WTC11 (cell line): ENCODE results near the gene SMIM24. TPM values are rescaled to one million over a fixed set of nuclear protein-coding genes. Genes with fewer than 3 reads are reported as not detected.
"Not testable (repeated sequence)": the region's sequence is repeated elsewhere in the genome, so short reads cannot be mapped to it uniquely, and the experiment has no call there.

Source experiments
- ATAC-seq: fragments of 200-7000 bp; cut with Tn5 transposase; 2 replicates; pipeline ENCODE4 v1.10.0; 2021; ENCODE audit warnings: mild to moderate bottlenecking, moderate library complexity
- CTCF ChIA-PET: fragments of 300-600 bp; sonication (Branson Sonifier 250); formaldehyde crosslinking; loops from one replicate; lab custom pipeline; 2021; ENCODE audit warnings: antibody characterized with exemption; lab: Charles Lee
- POLR2A ChIA-PET: fragments of 350-600 bp; sonication (Branson Sonifier 250); formaldehyde crosslinking; loops from one replicate; lab custom pipeline; 2021; ENCODE audit warnings: antibody characterized with exemption; lab: Charles Lee
- DNase-seq: peaks from one replicate; pipeline ENCODE4 v3.0.0; 2021; ENCODE audit warnings: low spot score
- H3K27ac Mint-ChIP-seq: 2 replicates; pipeline ENCODE4 v1.8.0; 2021; ENCODE audit warnings: mixed read lengths
- H3K27me3 Mint-ChIP-seq: 2 replicates; pipeline ENCODE4 v1.8.0; 2021; ENCODE audit warnings: low read depth, mild to moderate bottlenecking, moderate library complexity, mixed read lengths
- H3K36me3 Mint-ChIP-seq: 2 replicates; pipeline ENCODE4 v1.8.0; 2021; ENCODE audit warnings: mixed read lengths
- H3K4me1 Mint-ChIP-seq: 2 replicates; pipeline ENCODE4 v1.8.0; 2022; ENCODE audit warnings: mixed read lengths
- H3K4me3 Mint-ChIP-seq: 2 replicates; pipeline ENCODE4 v1.8.0; 2021; ENCODE audit warnings: mild to moderate bottlenecking, moderate library complexity, mixed read lengths
- H3K9me3 Mint-ChIP-seq: 2 replicates; pipeline ENCODE4 v1.8.0; 2021; ENCODE audit warnings: mixed read lengths
- AR ChIP-seq: fragments of 250-450 bp; sonication (Bioruptor Pico); IDR thresholded peaks from 2 replicates; pipeline ENCODE4 v1.9.0; 2021; ENCODE audit warnings: mild to moderate bottlenecking
- ATF6 ChIP-seq: sonication (generic); formaldehyde crosslinking; IDR thresholded peaks from 2 replicates; pipeline ENCODE4 v1.8.1; 2023; ENCODE audit warnings: mild to moderate bottlenecking, missing genetic modification reagents
- FOXK1 ChIP-seq: sonication (generic); formaldehyde crosslinking; IDR thresholded peaks from 2 replicates; pipeline ENCODE4 v1.8.0; 2022; ENCODE audit warnings: mild to moderate bottlenecking, moderate library complexity, missing genetic modification reagents
- FOXP1 ChIP-seq: sonication (generic); formaldehyde crosslinking; IDR thresholded peaks from 2 replicates; pipeline ENCODE4 v1.8.0; 2022; ENCODE audit warnings: missing genetic modification reagents, mild to moderate bottlenecking, moderate library complexity, borderline replicate concordance
- GTF2I ChIP-seq: fragments of 250-450 bp; sonication (Bioruptor Pico); conservative IDR thresholded peaks from 2 replicates; pipeline ENCODE4 v1.4.0; 2021; ENCODE audit warnings: mild to moderate bottlenecking
- HMGXB4 ChIP-seq: sonication (generic); formaldehyde crosslinking; IDR thresholded peaks from 2 replicates; pipeline ENCODE4 v1.8.1; 2023; ENCODE audit warnings: mild to moderate bottlenecking, moderate library complexity, missing genetic modification reagents
- PRRX2 ChIP-seq: fragments of 250-450 bp; sonication (Bioruptor Pico); IDR thresholded peaks from 2 replicates; pipeline ENCODE4 v1.8.0; 2021; ENCODE audit warnings: mild to moderate bottlenecking
- SMAD3 ChIP-seq: sonication (generic); formaldehyde crosslinking; IDR thresholded peaks from 2 replicates; pipeline ENCODE4 v1.8.0; 2022; ENCODE audit warnings: missing genetic modification reagents, mild to moderate bottlenecking, borderline replicate concordance
- SOX15 ChIP-seq: fragments of 250-450 bp; sonication (Bioruptor Pico); IDR thresholded peaks from 2 replicates; pipeline ENCODE4 v1.9.0; 2021; ENCODE audit warnings: mild to moderate bottlenecking
- SP1 ChIP-seq: sonication (generic); formaldehyde crosslinking; conservative IDR thresholded peaks from 2 replicates; pipeline ENCODE4 v1.8.1; 2022; ENCODE audit warnings: missing genetic modification reagents
- TEAD4 ChIP-seq: sonication (generic); formaldehyde crosslinking; IDR thresholded peaks from 2 replicates; pipeline ENCODE4 v1.8.0; 2022; ENCODE audit warnings: mild to moderate bottlenecking, missing genetic modification reagents
- TP53 ChIP-seq: sonication (generic); formaldehyde crosslinking; IDR thresholded peaks from 2 replicates; pipeline ENCODE4 v1.8.1; 2023; ENCODE audit warnings: mild to moderate bottlenecking, missing genetic modification reagents
- USF2 ChIP-seq: sonication (generic); formaldehyde crosslinking; IDR thresholded peaks from 2 replicates; pipeline ENCODE4 v1.8.1; 2023; ENCODE audit warnings: mild to moderate bottlenecking, missing genetic modification reagents, moderate library complexity
- ZNF219 ChIP-seq: sonication (generic); formaldehyde crosslinking; IDR thresholded peaks from 2 replicates; pipeline ENCODE4 v1.8.0; 2023; ENCODE audit warnings: missing genetic modification reagents, mild to moderate bottlenecking, borderline replicate concordance
- ZNF416 ChIP-seq: fragments of 250-450 bp; sonication (Bioruptor Pico); IDR thresholded peaks from 2 replicates; pipeline ENCODE4 v1.9.0; 2021; ENCODE audit warnings: mild to moderate bottlenecking, inconsistent platforms
- total RNA-seq: library from RNA; stranded (reverse); gene quantifications from 3 replicates; pipeline ENCODE4 v1.2.3, GENCODE V29; 2021
- TF ChIP-seq, protein P1 (sequence below): sonication (generic); formaldehyde crosslinking; IDR thresholded peaks from 2 replicates; pipeline ENCODE4 v1.8.0; 2023; ENCODE audit warnings: missing genetic modification reagents
- TF ChIP-seq, protein P2 (sequence below): sonication (generic); formaldehyde crosslinking; IDR thresholded peaks from 2 replicates; pipeline ENCODE4 v1.8.1; 2023; ENCODE audit warnings: mild to moderate bottlenecking, missing genetic modification reagents, borderline replicate concordance

Gene SMIM24
- total RNA-seq, 1 experiment from 2014 or later = 2.8 TPM

GRCh38 chr19:3454656-3455392 lies 25.5 kb downstream of the SMIM24 start (continued):
- TF ChIP-seq AR (CRISPR knock-in tag) = no peak
- TF ChIP-seq, protein P1, sequence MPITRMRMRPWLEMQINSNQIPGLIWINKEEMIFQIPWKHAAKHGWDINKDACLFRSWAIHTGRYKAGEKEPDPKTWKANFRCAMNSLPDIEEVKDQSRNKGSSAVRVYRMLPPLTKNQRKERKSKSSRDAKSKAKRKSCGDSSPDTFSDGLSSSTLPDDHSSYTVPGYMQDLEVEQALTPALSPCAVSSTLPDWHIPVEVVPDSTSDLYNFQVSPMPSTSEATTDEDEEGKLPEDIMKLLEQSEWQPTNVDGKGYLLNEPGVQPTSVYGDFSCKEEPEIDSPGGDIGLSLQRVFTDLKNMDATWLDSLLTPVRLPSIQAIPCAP = no peak
- TF ChIP-seq, all 79 proteins: peak for 0

DNA sequence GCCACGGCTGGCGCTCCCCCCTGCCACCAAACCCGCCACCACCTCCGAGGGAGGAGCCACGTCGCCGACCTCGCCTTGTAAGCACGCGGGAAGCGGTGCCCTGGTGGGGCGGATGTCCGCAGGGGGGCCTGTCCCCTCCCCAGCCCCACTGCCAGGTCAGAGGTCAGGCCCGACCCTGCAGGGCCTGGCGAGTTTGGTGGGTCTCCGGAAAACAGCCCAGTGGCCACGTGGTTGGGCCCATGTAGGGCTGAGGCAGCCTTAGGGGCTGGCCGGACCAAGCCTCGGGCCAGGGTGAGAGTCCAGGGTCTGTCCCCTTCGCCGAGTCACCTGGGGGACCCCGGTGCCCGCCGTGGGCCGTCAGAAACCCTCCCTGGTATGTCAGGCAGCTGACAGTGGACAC lies 26.5 kb downstream of the SMIM24 start:
- Mint-ChIP-seq H3K27ac (no peak overlapping the region), H3K4me3 (no peak overlapping the region), H3K9me3 (no peaks in the 10 kb centered on the region), H3K4me1 (peaks cover 3% of the 10 kb centered on the region), H3K27me3 (peaks cover 4% of the 10 kb centered on the region; the same call in 1 of the 2 replicates), H3K36me3 (no peaks in the 10 kb centered on the region)
- POLR2A ChIA-PET = no interaction called here
- CTCF ChIA-PET = no interaction called here
- no peak for ATAC-seq
- DNase-seq = no peak
- TF ChIP-seq FOXP1 (CRISPR knock-in tag) (no peak), ZNF416 (no peak), USF2 (no peak)

GRCh38 chr19:3452942-3453214 lies 27.4 kb downstream of the SMIM24 start:
- DNase-seq, H3K27ac Mint-ChIP-seq, POLR2A ChIA-PET, H3K36me3 Mint-ChIP-seq, ATAC-seq, H3K4me3 Mint-ChIP-seq, H3K27me3 Mint-ChIP-seq, H3K4me1 Mint-ChIP-seq, H3K9me3 Mint-ChIP-seq: not testable (repeated sequence)
- CTCF ChIA-PET = interaction anchor here (0.7 kb wide), 1 partner anchor 219 kb away, joined by 3 read pairs; no protein-coding TSS in a partner anchor

DNA sequence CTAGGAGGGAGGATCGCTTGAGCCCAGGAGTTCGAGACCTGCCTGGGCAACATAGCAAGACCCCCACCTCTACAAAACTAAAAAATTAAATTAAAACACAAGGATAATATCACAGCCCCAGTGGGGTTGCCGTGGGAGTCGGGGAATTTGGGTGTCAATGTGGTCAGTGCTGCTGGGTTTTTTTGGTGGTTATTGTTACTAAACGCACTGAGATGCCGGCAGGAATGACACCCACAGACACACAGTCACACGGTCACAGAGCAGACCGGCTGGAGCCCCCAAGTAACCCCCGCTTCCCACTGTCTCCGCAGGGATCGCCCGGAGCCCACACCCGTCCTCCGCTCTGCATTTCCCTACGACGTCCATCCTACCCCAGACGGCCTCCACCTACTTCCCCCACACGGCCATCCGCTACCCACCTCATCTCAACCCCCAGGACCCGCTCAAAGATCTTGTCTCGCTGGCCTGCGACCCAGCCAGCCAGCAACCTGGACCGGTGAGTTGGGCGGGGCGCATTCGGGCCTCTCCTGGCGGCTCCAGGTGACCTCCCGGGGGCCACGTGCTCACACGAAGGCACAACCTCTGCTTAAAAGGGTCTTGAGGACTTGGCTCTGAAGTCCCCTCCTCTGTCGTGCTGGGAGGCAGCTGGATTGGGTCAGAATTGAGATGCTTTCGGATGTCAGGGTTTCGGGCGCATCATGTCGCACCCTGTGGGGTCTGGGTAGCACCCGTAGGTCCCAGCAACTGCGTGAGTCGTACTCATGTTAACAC lies 28.0 kb downstream of the SMIM24 start:
- CTCF ChIA-PET = no interaction called here
- DNase-seq = no peak
- H3K4me1 Mint-ChIP-seq = no peaks in the 10 kb centered on the region

More for the DNA sequence above, 28.0 kb downstream of the SMIM24 start:
- no peak for TF ChIP-seq HMGXB4 (CRISPR knock-in tag)
- no peak for TF ChIP-seq SOX15 (CRISPR knock-in tag)
- TF ChIP-seq ZNF219 = no peak
- no peak for TF ChIP-seq SP1 (CRISPR knock-in tag)
- no peak for TF ChIP-seq TEAD4 (CRISPR knock-in tag)
- TF ChIP-seq ATF6 (CRISPR knock-in tag) = no peak
- TF ChIP-seq, protein P2, sequence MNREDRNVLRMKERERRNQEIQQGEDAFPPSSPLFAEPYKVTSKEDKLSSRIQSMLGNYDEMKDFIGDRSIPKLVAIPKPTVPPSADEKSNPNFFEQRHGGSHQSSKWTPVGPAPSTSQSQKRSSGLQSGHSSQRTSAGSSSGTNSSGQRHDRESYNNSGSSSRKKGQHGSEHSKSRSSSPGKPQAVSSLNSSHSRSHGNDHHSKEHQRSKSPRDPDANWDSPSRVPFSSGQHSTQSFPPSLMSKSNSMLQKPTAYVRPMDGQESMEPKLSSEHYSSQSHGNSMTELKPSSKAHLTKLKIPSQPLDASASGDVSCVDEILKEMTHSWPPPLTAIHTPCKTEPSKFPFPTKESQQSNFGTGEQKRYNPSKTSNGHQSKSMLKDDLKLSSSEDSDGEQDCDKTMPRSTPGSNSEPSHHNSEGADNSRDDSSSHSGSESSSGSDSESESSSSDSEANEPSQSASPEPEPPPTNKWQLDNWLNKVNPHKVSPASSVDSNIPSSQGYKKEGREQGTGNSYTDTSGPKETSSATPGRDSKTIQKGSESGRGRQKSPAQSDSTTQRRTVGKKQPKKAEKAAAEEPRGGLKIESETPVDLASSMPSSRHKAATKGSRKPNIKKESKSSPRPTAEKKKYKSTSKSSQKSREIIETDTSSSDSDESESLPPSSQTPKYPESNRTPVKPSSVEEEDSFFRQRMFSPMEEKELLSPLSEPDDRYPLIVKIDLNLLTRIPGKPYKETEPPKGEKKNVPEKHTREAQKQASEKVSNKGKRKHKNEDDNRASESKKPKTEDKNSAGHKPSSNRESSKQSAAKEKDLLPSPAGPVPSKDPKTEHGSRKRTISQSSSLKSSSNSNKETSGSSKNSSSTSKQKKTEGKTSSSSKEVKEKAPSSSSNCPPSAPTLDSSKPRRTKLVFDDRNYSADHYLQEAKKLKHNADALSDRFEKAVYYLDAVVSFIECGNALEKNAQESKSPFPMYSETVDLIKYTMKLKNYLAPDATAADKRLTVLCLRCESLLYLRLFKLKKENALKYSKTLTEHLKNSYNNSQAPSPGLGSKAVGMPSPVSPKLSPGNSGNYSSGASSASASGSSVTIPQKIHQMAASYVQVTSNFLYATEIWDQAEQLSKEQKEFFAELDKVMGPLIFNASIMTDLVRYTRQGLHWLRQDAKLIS (CRISPR knock-in tag) = no peak
- TF ChIP-seq SMAD3 = no peak
- TF ChIP-seq PRRX2 (CRISPR knock-in tag) = no peak
- TF ChIP-seq ZNF416 = no peak
- TF ChIP-seq GTF2I (CRISPR knock-in tag) = no peak
- TF ChIP-seq FOXK1 (CRISPR knock-in tag) = no peak
- TF ChIP-seq TP53 (CRISPR knock-in tag) = no peak
- TF ChIP-seq, all 79 proteins: peak for 0
- Mint-ChIP-seq H3K36me3 (no peaks in the 10 kb centered on the region), H3K27ac (no peak overlapping the region), H3K9me3 (no peaks in the 10 kb centered on the region), H3K4me3 (no peak overlapping the region), H3K27me3 (no peaks in the 10 kb centered on the region)
- POLR2A ChIA-PET = no interaction called here
- ATAC-seq = no peak
